ENCODE measurements around the gene MTMR1. TPM values are rescaled to one million over a fixed set of nuclear protein-coding genes. Genes with fewer than 3 reads are reported as not detected.

Gene MTMR1
- total RNA-seq, 1 experiment from 2014 or later = 23.6 TPM

DNA sequence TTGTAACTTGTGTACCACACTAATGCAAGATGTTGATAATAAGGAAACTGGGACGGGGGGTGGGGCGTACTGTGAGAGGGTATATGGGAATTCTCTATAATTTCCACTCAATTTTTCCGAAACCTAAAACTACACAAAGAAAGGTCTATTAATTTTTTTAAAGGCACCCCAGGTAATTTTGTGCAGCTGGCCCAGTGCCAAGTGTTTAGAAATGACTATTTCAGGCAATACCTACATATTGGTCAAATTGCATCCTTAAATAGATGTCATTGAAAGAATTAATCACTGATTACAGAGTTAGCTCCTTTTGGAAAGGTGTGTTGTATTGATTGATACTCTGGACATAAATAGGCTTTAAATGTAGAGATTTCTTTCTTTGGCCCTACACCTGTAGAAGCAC, 10.1 kb upstream of the MTMR1 start:
- Histone ChIP-seq H3K9me3 (ENCODE audit: low read depth, low read length, poor library complexity, severe bottlenecking) (no peaks in the 10 kb centered on the region), H3K4me1 (ENCODE audit: insufficient read depth, low read length, poor library complexity, severe bottlenecking) (no peaks in the 10 kb centered on the region), H3K36me3 (ENCODE audit: insufficient read depth, low read length, poor library complexity, severe bottlenecking) (no peaks in the 10 kb centered on the region), H3K27me3 (replicated peaks; ENCODE audit: insufficient read depth, low read depth, low read length, poor library complexity) (no peaks in the 10 kb centered on the region), H3K27ac (ENCODE audit: low read depth, low read length, poor library complexity, severe bottlenecking) (no peak overlapping the region), H3K4me3 (ENCODE audit: low read depth, low read length, poor library complexity, severe bottlenecking) (no peak overlapping the region)
- no peak for DNase-seq (ENCODE audit: low spot score)
- ChIA-PET POLR2A (ENCODE audit: low non-redundant PET) (no interaction called here), CTCF (interaction anchor here (0.5 to 1.2 kb wide), 4 partner anchors 32 to 758 kb away, joined by 3 to 10 read pairs (median 4); no protein-coding TSS in a partner anchor)
- no TSS peak for BruUV-seq (replicated peaks)
- intact Hi-C loops (cut with micrococcal nuclease; ENCODE audit: unreplicated experiment) = no loop called here
- TF ChIP-seq, protein P1, sequence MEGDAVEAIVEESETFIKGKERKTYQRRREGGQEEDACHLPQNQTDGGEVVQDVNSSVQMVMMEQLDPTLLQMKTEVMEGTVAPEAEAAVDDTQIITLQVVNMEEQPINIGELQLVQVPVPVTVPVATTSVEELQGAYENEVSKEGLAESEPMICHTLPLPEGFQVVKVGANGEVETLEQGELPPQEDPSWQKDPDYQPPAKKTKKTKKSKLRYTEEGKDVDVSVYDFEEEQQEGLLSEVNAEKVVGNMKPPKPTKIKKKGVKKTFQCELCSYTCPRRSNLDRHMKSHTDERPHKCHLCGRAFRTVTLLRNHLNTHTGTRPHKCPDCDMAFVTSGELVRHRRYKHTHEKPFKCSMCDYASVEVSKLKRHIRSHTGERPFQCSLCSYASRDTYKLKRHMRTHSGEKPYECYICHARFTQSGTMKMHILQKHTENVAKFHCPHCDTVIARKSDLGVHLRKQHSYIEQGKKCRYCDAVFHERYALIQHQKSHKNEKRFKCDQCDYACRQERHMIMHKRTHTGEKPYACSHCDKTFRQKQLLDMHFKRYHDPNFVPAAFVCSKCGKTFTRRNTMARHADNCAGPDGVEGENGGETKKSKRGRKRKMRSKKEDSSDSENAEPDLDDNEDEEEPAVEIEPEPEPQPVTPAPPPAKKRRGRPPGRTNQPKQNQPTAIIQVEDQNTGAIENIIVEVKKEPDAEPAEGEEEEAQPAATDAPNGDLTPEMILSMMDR (conservative IDR thresholded peaks at IDR 0.05; ENCODE audit: low read depth, low read length) = no peak
- TF ChIP-seq EZH2 (IDR thresholded peaks at IDR 0.05; ENCODE audit: borderline replicate concordance, low read depth, low read length, poor library complexity, severe bottlenecking) = no peak

DNA sequence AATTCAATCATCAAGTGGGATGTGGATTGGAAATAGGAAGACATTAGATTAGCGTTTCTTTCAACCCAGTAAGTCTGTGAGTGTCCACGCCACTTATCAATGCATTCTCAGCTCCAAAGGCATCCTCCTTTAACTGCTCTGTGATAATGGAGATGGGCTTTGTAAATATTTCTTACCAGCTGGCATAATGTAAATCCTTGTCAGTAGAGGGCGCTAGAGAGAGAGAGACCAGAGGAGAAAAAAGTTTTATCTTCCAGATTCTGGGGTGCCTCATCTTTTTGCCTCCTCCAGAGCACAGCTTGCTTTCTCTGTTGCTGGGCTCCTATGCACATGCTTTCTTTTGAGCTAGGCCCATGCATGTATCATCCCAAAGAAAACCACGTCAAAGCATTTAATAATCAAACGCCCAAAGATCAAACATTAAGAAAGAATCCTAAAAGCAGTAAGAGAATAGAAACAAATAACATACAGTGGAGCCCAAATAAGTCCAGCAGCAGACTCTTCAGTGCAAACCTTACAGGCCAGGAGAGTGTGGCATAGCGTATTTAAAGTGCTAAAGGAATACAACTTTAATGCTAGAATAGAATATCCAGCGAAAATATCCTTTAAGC, 9.6 kb upstream of the MTMR1 start:
- no peaks in the 10 kb centered on the region for H3K36me3 ChIP-seq (ENCODE audit: insufficient read depth, low read length, poor library complexity, severe bottlenecking)
- no peaks in the 10 kb centered on the region for H3K27me3 ChIP-seq (replicated peaks; ENCODE audit: insufficient read depth, low read depth, low read length, poor library complexity)
- no TSS peak for BruUV-seq (replicated peaks)
- POLR2A ChIA-PET (ENCODE audit: low non-redundant PET) = no interaction called here
- CTCF ChIA-PET = interaction anchor here (0.5 to 1.2 kb wide), 4 partner anchors 32 to 758 kb away, joined by 3 to 10 read pairs (median 4); no protein-coding TSS in a partner anchor
- no peaks in the 10 kb centered on the region for H3K4me1 ChIP-seq (ENCODE audit: insufficient read depth, low read length, poor library complexity, severe bottlenecking)
- intact Hi-C loops (cut with micrococcal nuclease; ENCODE audit: unreplicated experiment) = no loop called here
- peak; percentile 72 for DNase-seq (ENCODE audit: low spot score)
- H3K4me3 ChIP-seq (ENCODE audit: low read depth, low read length, poor library complexity, severe bottlenecking) = no peak overlapping the region
- no peak overlapping the region for H3K27ac ChIP-seq (ENCODE audit: low read depth, low read length, poor library complexity, severe bottlenecking)
- TF ChIP-seq, protein P1 (conservative IDR thresholded peaks at IDR 0.05; ENCODE audit: low read depth, low read length) = peak; percentile 67
- TF ChIP-seq EZH2 (IDR thresholded peaks at IDR 0.05; ENCODE audit: borderline replicate concordance, low read depth, low read length, poor library complexity, severe bottlenecking) = no peak
- H3K9me3 ChIP-seq (ENCODE audit: low read depth, low read length, poor library complexity, severe bottlenecking) = no peaks in the 10 kb centered on the region

DNA sequence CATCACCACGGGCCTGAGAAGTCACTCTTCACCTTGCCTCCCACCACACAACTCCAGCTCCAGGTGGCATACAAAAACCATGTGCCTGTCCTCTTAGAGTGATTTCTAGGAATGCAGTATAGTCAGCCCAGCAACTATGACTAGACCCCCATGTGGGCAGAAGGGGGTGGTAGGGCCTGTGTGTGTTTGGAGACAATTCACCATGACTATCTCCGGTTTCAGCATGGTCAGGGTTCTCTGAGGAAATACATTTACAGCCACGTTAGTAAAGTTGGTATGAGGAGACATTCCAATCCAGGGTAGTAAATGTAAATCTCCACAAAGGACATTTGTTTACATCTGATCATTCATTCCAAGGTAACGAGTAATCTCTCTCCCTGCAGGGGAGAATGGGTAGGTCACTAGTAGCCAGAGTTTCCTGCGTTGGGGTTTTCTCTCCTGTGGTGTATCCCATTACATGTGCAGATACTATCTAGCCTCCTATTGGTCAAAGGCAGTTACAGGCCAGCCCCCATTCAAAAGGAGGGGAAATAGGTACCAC, 4.2 kb upstream of the MTMR1 start:
- H3K36me3 ChIP-seq (ENCODE audit: insufficient read depth, low read length, poor library complexity, severe bottlenecking) = no peaks in the 10 kb centered on the region
- POLR2A ChIA-PET (ENCODE audit: low non-redundant PET) = no interaction called here
- DNase-seq (ENCODE audit: low spot score) = peak; percentile 26
- intact Hi-C loops (cut with micrococcal nuclease; ENCODE audit: unreplicated experiment) = no loop called here
- CTCF ChIA-PET = no interaction called here
- no peaks in the 10 kb centered on the region for H3K27me3 ChIP-seq (replicated peaks; ENCODE audit: insufficient read depth, low read depth, low read length, poor library complexity)
- no peak overlapping the region for H3K27ac ChIP-seq (ENCODE audit: low read depth, low read length, poor library complexity, severe bottlenecking)
- no peak for TF ChIP-seq EZH2 (IDR thresholded peaks at IDR 0.05; ENCODE audit: borderline replicate concordance, low read depth, low read length, poor library complexity, severe bottlenecking)
- TF ChIP-seq, protein P1 (conservative IDR thresholded peaks at IDR 0.05; ENCODE audit: low read depth, low read length) = no peak
- no peak overlapping the region for H3K4me3 ChIP-seq (ENCODE audit: low read depth, low read length, poor library complexity, severe bottlenecking)
- H3K4me1 ChIP-seq (ENCODE audit: insufficient read depth, low read length, poor library complexity, severe bottlenecking) = no peaks in the 10 kb centered on the region
- no TSS peak for BruUV-seq (replicated peaks)
- no peaks in the 10 kb centered on the region for H3K9me3 ChIP-seq (ENCODE audit: low read depth, low read length, poor library complexity, severe bottlenecking)

Data from A673 (cell line).